ENCODE data around the gene RICTOR. TPM values are rescaled to one million over a fixed set of nuclear protein-coding genes. Genes with fewer than 3 reads are reported as not detected.

RICTOR gene
- total and polyA plus RNA-seq, 9 donors, result 6.7 to 55.1 (median 41.5) TPM

DNA sequence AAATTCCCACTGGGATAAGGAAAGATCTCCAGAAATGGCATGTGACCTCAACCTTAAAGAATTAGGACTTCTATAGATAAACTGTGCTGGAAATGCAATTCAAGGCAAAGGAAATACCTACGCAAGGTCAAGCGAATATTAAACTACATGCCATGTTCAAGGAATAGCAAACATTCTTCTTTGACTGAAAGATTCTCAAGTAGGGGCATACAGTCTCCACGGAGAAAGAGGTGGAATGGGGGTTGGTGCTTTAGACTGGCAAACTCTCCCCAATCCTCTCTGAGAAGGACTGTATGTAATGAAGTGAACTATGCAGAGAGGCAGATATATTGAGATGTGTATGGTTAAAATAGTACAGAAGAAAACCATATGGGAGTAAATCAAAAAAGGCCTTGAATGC is 6.1 kb downstream of the RICTOR start:
- Histone ChIP-seq H3K27me3 (no peaks in the 10 kb centered on the region), H3K9me3 (peaks cover 0 to 11% of the 10 kb centered on the region in 2 donors), H3K4me1 (ENCODE audit: insufficient read depth) (no peaks in the 10 kb centered on the region), H3K36me3 (no peaks in the 10 kb centered on the region), H3K27ac (no peak overlapping the region), H3K4me3 (no peak overlapping the region)
- no peak for DNase-seq
- intact Hi-C loops (cut with DNase I), result no loop called here
- WGBS, 3 donors, result 87 to 95% (median 95%) methylated on average over 3 of the region's 3 CpGs
- TF ChIP-seq POLR2A (IDR thresholded peaks at IDR 0.05), result no peak
- TF ChIP-seq EP300 (IDR thresholded peaks at IDR 0.05), result no peak
- TF ChIP-seq, protein P1, sequence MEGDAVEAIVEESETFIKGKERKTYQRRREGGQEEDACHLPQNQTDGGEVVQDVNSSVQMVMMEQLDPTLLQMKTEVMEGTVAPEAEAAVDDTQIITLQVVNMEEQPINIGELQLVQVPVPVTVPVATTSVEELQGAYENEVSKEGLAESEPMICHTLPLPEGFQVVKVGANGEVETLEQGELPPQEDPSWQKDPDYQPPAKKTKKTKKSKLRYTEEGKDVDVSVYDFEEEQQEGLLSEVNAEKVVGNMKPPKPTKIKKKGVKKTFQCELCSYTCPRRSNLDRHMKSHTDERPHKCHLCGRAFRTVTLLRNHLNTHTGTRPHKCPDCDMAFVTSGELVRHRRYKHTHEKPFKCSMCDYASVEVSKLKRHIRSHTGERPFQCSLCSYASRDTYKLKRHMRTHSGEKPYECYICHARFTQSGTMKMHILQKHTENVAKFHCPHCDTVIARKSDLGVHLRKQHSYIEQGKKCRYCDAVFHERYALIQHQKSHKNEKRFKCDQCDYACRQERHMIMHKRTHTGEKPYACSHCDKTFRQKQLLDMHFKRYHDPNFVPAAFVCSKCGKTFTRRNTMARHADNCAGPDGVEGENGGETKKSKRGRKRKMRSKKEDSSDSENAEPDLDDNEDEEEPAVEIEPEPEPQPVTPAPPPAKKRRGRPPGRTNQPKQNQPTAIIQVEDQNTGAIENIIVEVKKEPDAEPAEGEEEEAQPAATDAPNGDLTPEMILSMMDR (IDR thresholded peaks at IDR 0.05), result no peak

GRCh38 chr5:39064450-39064849 is 9.7 kb downstream of the RICTOR start:
- DNase-seq, result no peak
- no peaks in the 10 kb centered on the region for H3K27me3 ChIP-seq
- peaks cover 0 to 11% of the 10 kb centered on the region in 2 donors for H3K9me3 ChIP-seq
- 93 to 98% (median 98%) methylated on average over 3 of the region's 3 CpGs for WGBS, 3 donors
- H3K27ac ChIP-seq, result no peak overlapping the region
- intact Hi-C loops (cut with DNase I), result no loop called here
- no peaks in the 10 kb centered on the region for H3K36me3 ChIP-seq
- no peak for TF ChIP-seq POLR2A (IDR thresholded peaks at IDR 0.05)
- TF ChIP-seq, protein P1 (IDR thresholded peaks at IDR 0.05), result no peak
- no peak for TF ChIP-seq EP300 (IDR thresholded peaks at IDR 0.05)
- no peak overlapping the region for H3K4me3 ChIP-seq
- no peaks in the 10 kb centered on the region for H3K4me1 ChIP-seq (ENCODE audit: insufficient read depth)

DNA sequence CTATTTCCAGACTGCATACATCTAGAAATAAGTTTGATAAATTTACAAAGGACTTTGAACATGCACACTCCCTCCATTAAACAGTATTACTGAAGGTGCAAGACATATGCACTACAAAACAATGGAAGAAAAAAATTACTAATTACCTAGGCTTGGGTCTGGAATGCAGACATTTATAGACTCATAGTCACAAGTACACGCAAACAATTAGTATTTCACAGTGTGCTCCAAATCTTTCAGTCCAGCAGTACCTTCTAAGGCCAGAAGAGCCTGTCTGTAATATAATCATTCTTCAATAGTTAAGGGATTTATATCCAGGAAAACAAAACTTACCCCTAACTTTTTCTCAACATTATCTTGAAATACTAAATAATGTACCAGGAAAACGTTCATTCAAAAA is 11.2 kb downstream of the RICTOR start:
- intact Hi-C loops (cut with DNase I), result no loop called here
- H3K4me1 ChIP-seq (ENCODE audit: insufficient read depth), result peaks cover 1% of the 10 kb centered on the region

GRCh38 chr5:39062530-39062929 is 11.7 kb downstream of the RICTOR start:
- Histone ChIP-seq H3K4me3 (no peak overlapping the region), H3K36me3 (no peaks in the 10 kb centered on the region), H3K9me3 (peaks cover 0 to 11% of the 10 kb centered on the region in 2 donors), H3K4me1 (ENCODE audit: insufficient read depth) (peaks cover 1% of the 10 kb centered on the region), H3K27me3 (no peaks in the 10 kb centered on the region), H3K27ac (no peak overlapping the region)
- intact Hi-C loops (cut with DNase I), result no loop called here
- DNase-seq, result no peak
- TF ChIP-seq POLR2A (IDR thresholded peaks at IDR 0.05) (no peak), EP300 (IDR thresholded peaks at IDR 0.05) (no peak)
- TF ChIP-seq, protein P1 (IDR thresholded peaks at IDR 0.05), result no peak

More for the DNA sequence above, 11.2 kb downstream of the RICTOR start:
- H3K27ac ChIP-seq, result no peak overlapping the region
- DNase-seq, result no peak
- no peak overlapping the region for H3K4me3 ChIP-seq
- 52 to 59% (median 54%) methylated on average over 2 of the region's 2 CpGs for WGBS, 3 donors
- TF ChIP-seq EP300 (IDR thresholded peaks at IDR 0.05) (no peak), POLR2A (IDR thresholded peaks at IDR 0.05) (no peak)
- TF ChIP-seq, protein P1 (IDR thresholded peaks at IDR 0.05), result no peak
- no peaks in the 10 kb centered on the region for H3K36me3 ChIP-seq
- H3K9me3 ChIP-seq, result peaks cover 0 to 11% of the 10 kb centered on the region in 2 donors
- H3K27me3 ChIP-seq, result no peaks in the 10 kb centered on the region

Data from ovary (tissue), 9 donors.